K562 (cell line): ENCODE measurements around the gene GPR4. TPM values are rescaled to one million over a fixed set of nuclear protein-coding genes. Genes with fewer than 3 reads are reported as not detected.

Experiments
- ATAC-seq: fragments of 200-7000 bp; cut with Tn5 transposase; 3 replicates; pipeline ENCODE4 v1.9.1; 2020; ENCODE audit warnings: moderate library complexity
- BruUV-seq: library from RNA; stranded (reverse); fragments of 400-500 nt; replicated peaks from 2 replicates; lab custom pipeline; 2021; lab: Mats Ljungman, UMichigan
- CTCF ChIA-PET: fragments of 300-600 bp; formaldehyde crosslinking; extraction: SDS; loops from one replicate; lab custom pipeline; 2021; ENCODE audit warnings: low intra/inter-chr PET ratio; lab: Yijun Ruan, JAX
- POLR2A ChIA-PET: fragments of 300-600, 350-650 bp; sonication (Branson Sonifier 250); formaldehyde crosslinking; extraction: SDS; loops from one replicate; lab custom pipeline; 2021; ENCODE audit warnings: antibody characterized with exemption, inconsistent platforms; lab: Yijun Ruan, JAX
- DNase-seq, 4 experiments: peaks; one replicate each; pipeline versions ENCODE4 v3.0.0 to v3.0.0-alpha.2; 2011 to 2018; ENCODE audit warnings: low spot score in 3 of 4, mixed read lengths in 3 of 4; ENCODE audit errors: extremely low read depth in 1 of 4
- FAIRE-seq: peaks from 2 replicates; lab custom pipeline; 2011; peaks lifted over from hg19 to GRCh38; lab: Jason Lieb, UNC
- H2AFZ ChIP-seq: 2 replicates; pipeline ENCODE4 v1.6.0; 2011; ENCODE audit warnings: low read depth, low read length, control low read depth, inconsistent platforms
- H3K27ac ChIP-seq: fragments of 200-600 bp; 3 replicates; pipeline ENCODE4 v1.8.0; 2011; ENCODE audit warnings: low read depth, mild to moderate bottlenecking, control low read depth, inconsistent platforms, low read length, moderate library complexity, mixed read lengths; ENCODE audit errors: extremely low read depth
- H3K27me3 ChIP-seq, 2 experiments: fragments of 300-600 bp in 1 of 2; 2 replicates in 1 of 2; 3 replicates in 1 of 2; pipeline versions ENCODE4 v1.6.0 to v1.8.0; 2011; ENCODE audit warnings: inconsistent platforms in 2 of 2, low read length in 2 of 2, mild to moderate bottlenecking in 1 of 2, mixed read lengths in 1 of 2, moderate library complexity in 1 of 2; ENCODE audit not compliant: control insufficient read depth in 2 of 2, insufficient read depth in 2 of 2
- H3K36me3 ChIP-seq: fragments of 300-600 bp; 3 replicates; pipeline ENCODE4 v1.8.0; 2011; ENCODE audit warnings: mild to moderate bottlenecking, low read length, inconsistent platforms; ENCODE audit not compliant: control insufficient read depth, insufficient read depth
- H3K4me1 ChIP-seq, 2 experiments: fragments of 200-600 bp in 1 of 2; replicated peaks in 1 of 2; 2 replicates in 1 of 2; 3 replicates in 1 of 2; pipeline versions ENCODE4 v1.5.1 to v1.8.0; 2011; ENCODE audit warnings: inconsistent platforms in 2 of 2, low read length in 2 of 2, mild to moderate bottlenecking in 1 of 2, mixed read lengths in 1 of 2, moderate library complexity in 1 of 2; ENCODE audit not compliant: control insufficient read depth in 2 of 2, insufficient read depth in 2 of 2
- H3K4me2 ChIP-seq: 2 replicates; pipeline ENCODE4 v1.6.1; 2011; ENCODE audit warnings: low read length, control low read depth, inconsistent platforms, mixed read lengths; ENCODE audit not compliant: insufficient read depth
- H3K4me3 ChIP-seq: fragments of 200-600 bp; sonication (generic), shearing (Covaris generic); 2 replicates; pipeline ENCODE4 v1.5.1; 2016; ENCODE audit warnings: control low read depth, inconsistent platforms
- H3K79me2 ChIP-seq: fragments of 200-600 bp; 3 replicates; pipeline ENCODE4 v1.8.0; 2011; ENCODE audit warnings: low read length, inconsistent platforms; ENCODE audit not compliant: control insufficient read depth, insufficient read depth
- H3K9ac ChIP-seq, 2 experiments: 2 replicates each; pipeline versions ENCODE4 v1.6.0 to v1.6.1; 2011; ENCODE audit warnings: low read depth in 2 of 2, low read length in 2 of 2, control low read depth in 1 of 2, inconsistent platforms in 1 of 2, mild to moderate bottlenecking in 1 of 2, mixed read lengths in 1 of 2; ENCODE audit not compliant: insufficient read depth in 1 of 2
- H3K9me1 ChIP-seq: one replicate; pipeline ENCODE4 v1.6.0; 2011; ENCODE audit warnings: inconsistent platforms, mild to moderate bottlenecking, low read length, moderate library complexity; ENCODE audit not compliant: control insufficient read depth, insufficient read depth
- H3K9me3 ChIP-seq: replicated peaks from 2 replicates; pipeline ENCODE4 v1.5.1; 2011; ENCODE audit warnings: low read depth, low read length, inconsistent platforms; ENCODE audit not compliant: control insufficient read depth, insufficient read depth
- H4K20me1 ChIP-seq: replicated peaks from 2 replicates; pipeline ENCODE4 v1.6.1; 2011; ENCODE audit warnings: low read length, inconsistent platforms, mixed read lengths; ENCODE audit not compliant: control insufficient read depth, insufficient read depth
- BCL6 ChIP-seq: fragments of 250-450 bp; sonication (Bioruptor Pico); IDR thresholded peaks from 2 replicates; pipeline ENCODE4 v1.4.0; 2020
- BCLAF1 ChIP-seq, 2 experiments: fragments of 450-650 bp in 1 of 2; IDR thresholded peaks; 2 replicates each; pipeline ENCODE4 v1.6.1; 2011 to 2017; ENCODE audit warnings: low read depth in 2 of 2, antibody characterized with exemption in 1 of 2, borderline replicate concordance in 1 of 2, low read length in 1 of 2, mild to moderate bottlenecking in 1 of 2, mixed read lengths in 1 of 2; ENCODE audit not compliant: control insufficient read depth in 1 of 2
- CREM ChIP-seq: IDR thresholded peaks from 2 replicates; pipeline ENCODE4 v1.6.1; 2014; ENCODE audit warnings: antibody characterized with exemption, low read depth
- CTCF ChIP-seq, 3 experiments: IDR thresholded peaks in 2 of 3; conservative IDR thresholded peaks in 1 of 3; 2 replicates each; pipeline ENCODE4 v1.5.1; 2011 to 2012; ENCODE audit warnings: low read length in 3 of 3, mild to moderate bottlenecking in 3 of 3, control low read depth in 2 of 3, improper control_type of control experiment in 1 of 3, inconsistent platforms in 1 of 3, low read depth in 1 of 3, mixed read lengths in 1 of 3, moderate library complexity in 1 of 3; ENCODE audit not compliant: insufficient read depth in 2 of 3
- DPF2 ChIP-seq: fragments of 450-650 bp; IDR thresholded peaks from 2 replicates; pipeline ENCODE4 v1.6.1; 2016
- EGR1 ChIP-seq: fragments of 450-650 bp; conservative IDR thresholded peaks from 2 replicates; pipeline ENCODE4 v1.6.1; 2017; ENCODE audit warnings: mild to moderate bottlenecking
- HIVEP1 ChIP-seq: fragments of 250-450 bp; sonication (Bioruptor Pico); IDR thresholded peaks from 2 replicates; pipeline ENCODE4 v1.4.0; 2020; ENCODE audit warnings: mild to moderate bottlenecking
- HMG20B ChIP-seq: fragments of 250-450 bp; sonication (Bioruptor Pico); IDR thresholded peaks from 2 replicates; pipeline ENCODE4 v1.5.0; 2021; ENCODE audit warnings: mild to moderate bottlenecking
- MYC ChIP-seq, 2 experiments: fragments of 250-450 bp in 1 of 2; sonication (Bioruptor Pico) in 1 of 2; IDR thresholded peaks; 2 replicates each; pipeline versions ENCODE4 v1.5.1 to v1.6.1; 2012 to 2021; ENCODE audit warnings: low read depth in 2 of 2, borderline replicate concordance in 1 of 2, improper control_type of control experiment in 1 of 2, low read length in 1 of 2, mild to moderate bottlenecking in 1 of 2, moderate library complexity in 1 of 2
- RAD21 ChIP-seq, 2 experiments: fragments of 250-450 bp in 1 of 2; fragments of 450-650 bp in 1 of 2; sonication (Bioruptor Pico) in 1 of 2; formaldehyde crosslinking in 1 of 2; IDR thresholded peaks in 1 of 2; conservative IDR thresholded peaks in 1 of 2; 2 replicates each; pipeline versions ENCODE4 v1.4.0 to v1.8.0; 2020 to 2022; ENCODE audit warnings: mild to moderate bottlenecking in 2 of 2, moderate library complexity in 1 of 2
- RCOR1 ChIP-seq, 2 experiments: IDR thresholded peaks; 2 replicates each; pipeline ENCODE4 v1.6.1; 2012; ENCODE audit warnings: low read depth in 2 of 2, low read length in 2 of 2, borderline replicate concordance in 1 of 2, improper control_type of control experiment in 1 of 2
- RUNX1 ChIP-seq: sonication (generic); IDR thresholded peaks from 2 replicates; pipeline ENCODE4 v1.6.1; 2016; ENCODE audit warnings: antibody characterized with exemption, low read depth
- SMARCA5 ChIP-seq: fragments of 450-650 bp; IDR thresholded peaks from 2 replicates; pipeline ENCODE4 v1.6.1; 2016
- YY1 ChIP-seq, 3 experiments: IDR thresholded peaks; 2 replicates each; pipeline ENCODE4 v1.6.1; 2011; ENCODE audit warnings: low read length in 2 of 3, mild to moderate bottlenecking in 2 of 3, moderate library complexity in 2 of 3, borderline replicate concordance in 1 of 3, control low read depth in 1 of 3, low read depth in 1 of 3; ENCODE audit not compliant: insufficient read depth in 3 of 3, insufficient replicate concordance in 2 of 3, control insufficient read depth in 1 of 3, insufficient read length in 1 of 3; ENCODE audit errors: extremely low read depth in 1 of 3
- ZNF140 ChIP-seq: fragments of 250-450 bp; sonication (Bioruptor Pico); IDR thresholded peaks from 2 replicates; pipeline ENCODE4 v1.8.0; 2021; ENCODE audit warnings: moderate library complexity, mild to moderate bottlenecking, inconsistent platforms
- WGBS: fragments of 100-300 bp; shearing (Covaris generic); methylation state at CpG from one replicate; pipeline ENCODE4 v1.1.6; 2016; ENCODE audit warnings: low coverage, mixed read lengths; ENCODE audit not compliant: insufficient coverage; ENCODE audit errors: missing lambda C conversion rate; 5-methylcytosine and 5-hydroxymethylcytosine counted together
- in situ Hi-C: fragments of 300-500 bp; cut with MboI; formaldehyde crosslinking; loops from 4 replicates; pipeline ENCODE4 v1.15.0; 2018; ENCODE audit warnings: inconsistent platforms, mixed read lengths
- intact Hi-C: fragments of 100-400 bp; cut with micrococcal nuclease; formaldehyde crosslinking; loops from 2 replicates; pipeline ENCODE4 v1.14.2; 2022
- polyA plus RNA-seq, 8 experiments: library from polyadenylated mRNA; depleted of rRNA in 4 of 8; stranded (reverse) in 5 of 8; unstranded in 3 of 8; fragments of >200 nt; fragmentation: Nextera tagmentation in 2 of 8; fragmentation: Illumina TruSeq in 1 of 8; extraction: Ambion mirVana in 2 of 8; extraction: Trizol in 1 of 8; gene quantifications; 2 replicates each; pipeline versions ENCODE4 v1.2.1 to v1.2.3, GENCODE V29; 2011 to 2014; ENCODE audit warnings: inconsistent platforms in 1 of 8, missing spikeins in 1 of 8
- total RNA-seq, 7 experiments: library from RNA; depleted of rRNA in 6 of 7; stranded (reverse); fragments of >200 nt in 6 of 7; fragmentation: Illumina TruSeq in 2 of 7; extraction: Trizol in 2 of 7; gene quantifications; 2 replicates each; pipeline versions ENCODE4 v1.2.1 to v1.2.3, GENCODE V29; 2011 to 2021; ENCODE audit warnings: low replicate concordance in 1 of 7

GPR4 gene
- total and polyA plus RNA-seq, 9 of the 15 experiments (the other 6 are each of a cell fraction or from before 2014, with no cell fraction given), result 0.03 to 0.09 (median 0.04) TPM; not detected in 5

GRCh38 chr19:45569619-45570421 lies 32.2 kb downstream of the GPR4 start:
- peaks cover 39% of the 10 kb centered on the region for H3K79me2 ChIP-seq
- peak; percentile 90 for FAIRE-seq
- H3K4me1 ChIP-seq, result no peaks in the 10 kb centered on the region; a peak in 1 of 5 replicates
- H3K36me3 ChIP-seq, result peaks cover 12% of the 10 kb centered on the region; the same call in 1 of the 3 replicates
- H3K4me2 ChIP-seq, result no peak overlapping the region
- no peak overlapping the region for H3K4me3 ChIP-seq
- no TSS peak for BruUV-seq
- CTCF ChIA-PET, result interaction anchor here (1.0 to 1.2 kb wide), 2 partner anchors 46 to 130 kb away, joined by 3 to 4 read pairs; no protein-coding TSS in a partner anchor
- H3K27me3 ChIP-seq, result no peaks in the 10 kb centered on the region
- H3K9me1 ChIP-seq, result no peaks in the 10 kb centered on the region
- H2AFZ ChIP-seq, result no peak overlapping the region
- POLR2A ChIA-PET, result no interaction called here
- 37% methylated on average over 15 of the region's 15 CpGs for WGBS
- ATAC-seq, result peak; percentile 98
- in situ Hi-C loops, result no loop called here
- intact Hi-C loops, result no loop called here
- no peaks in the 10 kb centered on the region for H4K20me1 ChIP-seq
- DNase-seq, result peak; percentile 66 to 80 (median 74)
- H3K9ac ChIP-seq, result no peak overlapping the region
- H3K9me3 ChIP-seq, result no peaks in the 10 kb centered on the region
- H3K27ac ChIP-seq, result no peak overlapping the region
- TF ChIP-seq RCOR1 (IDR thresholded peaks at IDR 0.05; ENCODE audit: borderline replicate concordance in 1 of 2, low read depth in 2 of 2, low read length in 2 of 2), result peak in 1 of 2 experiments; percentile 55; a peak in 1 of 4 replicates
- TF ChIP-seq HMG20B (CRISPR knock-in tag), result no peak
- TF ChIP-seq YY1 (IDR thresholded peaks at IDR 0.05; ENCODE audit: borderline replicate concordance in 1 of 3, control insufficient read depth in 1 of 3, extremely low read depth in 1 of 3, insufficient read depth in 3 of 3, insufficient read length in 1 of 3, insufficient replicate concordance in 2 of 3, low read depth in 1 of 3, low read length in 2 of 3), result peak in 1 of 3 experiments; percentile 72
- TF ChIP-seq RAD21 (CRISPR knock-in tag; conservative IDR thresholded peaks at IDR 0.05 in 1 of 2, IDR thresholded peaks at IDR 0.05 in 1 of 2), result peak; percentile 32 to 66; a peak in 3 of 4 replicates
- TF ChIP-seq RUNX1, result no peak
- TF ChIP-seq CREM, result peak; percentile 23; the same call in 1 of the 2 replicates
- no peak for TF ChIP-seq BCLAF1 (IDR thresholded peaks at IDR 0.05; ENCODE audit: borderline replicate concordance in 1 of 2, control insufficient read depth in 1 of 2, low read depth in 2 of 2, low read length in 1 of 2)
- TF ChIP-seq SMARCA5, result peak; percentile 74
- TF ChIP-seq BCL6 (CRISPR knock-in tag), result no peak
- TF ChIP-seq EGR1, result no peak
- 0 out of 2 replicates have a peak, but pooled peaks have one; percentile 20 for TF ChIP-seq MYC (IDR thresholded peaks at IDR 0.05; ENCODE audit: low read depth, low read length)
- no peak for TF ChIP-seq MYC (CRISPR knock-in tag; IDR thresholded peaks at IDR 0.05; ENCODE audit: borderline replicate concordance, low read depth)
- no peak for TF ChIP-seq ZNF140 (CRISPR knock-in tag)
- TF ChIP-seq DPF2, result no peak
- peak; percentile 90 to 94 (median 93) for TF ChIP-seq CTCF (IDR thresholded peaks at IDR 0.05 in 2 of 3, conservative IDR thresholded peaks at IDR 0.05 in 1 of 3; ENCODE audit: insufficient read depth in 2 of 3, low read depth in 1 of 3, low read length in 3 of 3)
- TF ChIP-seq HIVEP1 (CRISPR knock-in tag), result no peak
